OCI-LY3 (cell line): ENCODE data around the gene TTLL11.

Experiments
- H2AFZ ChIP-seq: fragments of 200-600, 300-600 bp; shearing (Covaris generic); 2 replicates; pipeline ENCODE4 v1.6.0; 2014; ENCODE audit warnings: antibody characterized with exemption, low read depth, low read length
- H3K27ac ChIP-seq: fragments of 200-600, 300-600 bp; sonication (generic); 2 replicates; pipeline ENCODE4 v1.5.1; 2014; ENCODE audit warnings: mild to moderate bottlenecking, low read length, moderate library complexity, mixed read lengths
- H3K27me3 ChIP-seq: fragments of 200-600, 300-600 bp; sonication (generic); 2 replicates; pipeline ENCODE4 v1.6.1; 2014; ENCODE audit warnings: low read depth, low read length, mixed read lengths
- H3K36me3 ChIP-seq: fragments of 200-600, 300-600 bp; sonication (generic); replicated peaks from 2 replicates; pipeline ENCODE3; 2014; ENCODE audit warnings: low read depth, low read length, mixed read lengths
- H3K4me1 ChIP-seq: fragments of 300-600, 200-600 bp; sonication (generic); 2 replicates; pipeline ENCODE4 v1.6.1; 2014; ENCODE audit warnings: low read length, mixed read lengths
- H3K4me2 ChIP-seq: fragments of 200-600, 300-600 bp; sonication (generic); 2 replicates; pipeline ENCODE4 v1.6.1; 2014; ENCODE audit warnings: low read length, mixed read lengths
- H3K4me3 ChIP-seq: fragments of 300-600, 200-600 bp; sonication (generic); 2 replicates; pipeline ENCODE4 v1.5.1; 2014; ENCODE audit warnings: antibody characterized with exemption, mild to moderate bottlenecking, low read length, moderate library complexity
- H3K79me2 ChIP-seq: fragments of 300-600, 200-600 bp; shearing (Covaris generic); 2 replicates; pipeline ENCODE4 v1.6.1; 2014; ENCODE audit warnings: mild to moderate bottlenecking, low read length, mixed read lengths
- H3K9ac ChIP-seq: fragments of 300-600, 200-600 bp; shearing (Covaris generic); 2 replicates; pipeline ENCODE4 v1.6.0; 2014; ENCODE audit warnings: mild to moderate bottlenecking, low read length, moderate library complexity
- H3K9me3 ChIP-seq: fragments of 200-600, 300-600 bp; shearing (Covaris generic); 2 replicates; pipeline ENCODE4 v1.6.1; 2014; ENCODE audit warnings: low read length, mixed read lengths; ENCODE audit not compliant: insufficient read depth
- H4K20me1 ChIP-seq: fragments of 200-600, 300-600 bp; sonication (generic); 2 replicates; pipeline ENCODE4 v1.6.1; 2016; ENCODE audit warnings: low read length, mixed read lengths; ENCODE audit not compliant: insufficient read depth
- EZH2phosphoT487 ChIP-seq: fragments of 200-600 bp; shearing (Covaris generic); IDR thresholded peaks from 2 replicates; pipeline ENCODE4 v1.6.1; 2018; ENCODE audit warnings: antibody characterized with exemption, mixed run types, low read depth
- TF ChIP-seq, protein P1 (sequence below): fragments of 200-600, 300-600 bp; sonication (generic); IDR thresholded peaks from 2 replicates; pipeline ENCODE4 v1.5.1; 2014; ENCODE audit warnings: antibody characterized with exemption, low read length, low read depth

The TTLL11 gene

DNA sequence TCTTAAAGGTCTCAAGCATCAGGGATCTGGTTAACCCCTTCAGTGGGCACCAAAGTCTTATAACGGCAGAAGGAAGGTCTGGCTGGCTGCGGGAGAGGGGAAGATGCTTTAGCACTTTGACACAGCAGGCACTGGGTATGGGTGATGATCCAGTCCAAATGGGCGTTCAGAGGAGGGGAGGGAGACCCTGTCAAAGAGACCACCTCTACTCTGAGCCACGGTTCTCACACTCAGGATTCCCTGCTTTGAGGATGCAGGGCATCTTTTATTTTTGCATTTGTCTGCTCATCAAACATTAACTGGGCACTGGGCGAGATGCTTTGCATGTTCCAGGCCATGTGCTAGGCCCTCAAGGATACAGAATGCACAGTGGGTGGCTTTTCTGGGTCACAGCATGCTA is 237.6 kb downstream of the TTLL11 start:
- no peak overlapping the region for H2AFZ ChIP-seq
- peaks cover 14% of the 10 kb centered on the region for H3K4me1 ChIP-seq
- no peak overlapping the region for H3K9ac ChIP-seq
- H3K4me3 ChIP-seq = no peak overlapping the region
- no peaks in the 10 kb centered on the region for H3K27me3 ChIP-seq
- H3K79me2 ChIP-seq = no peaks in the 10 kb centered on the region
- no peaks in the 10 kb centered on the region for H3K36me3 ChIP-seq
- TF ChIP-seq, protein P1, sequence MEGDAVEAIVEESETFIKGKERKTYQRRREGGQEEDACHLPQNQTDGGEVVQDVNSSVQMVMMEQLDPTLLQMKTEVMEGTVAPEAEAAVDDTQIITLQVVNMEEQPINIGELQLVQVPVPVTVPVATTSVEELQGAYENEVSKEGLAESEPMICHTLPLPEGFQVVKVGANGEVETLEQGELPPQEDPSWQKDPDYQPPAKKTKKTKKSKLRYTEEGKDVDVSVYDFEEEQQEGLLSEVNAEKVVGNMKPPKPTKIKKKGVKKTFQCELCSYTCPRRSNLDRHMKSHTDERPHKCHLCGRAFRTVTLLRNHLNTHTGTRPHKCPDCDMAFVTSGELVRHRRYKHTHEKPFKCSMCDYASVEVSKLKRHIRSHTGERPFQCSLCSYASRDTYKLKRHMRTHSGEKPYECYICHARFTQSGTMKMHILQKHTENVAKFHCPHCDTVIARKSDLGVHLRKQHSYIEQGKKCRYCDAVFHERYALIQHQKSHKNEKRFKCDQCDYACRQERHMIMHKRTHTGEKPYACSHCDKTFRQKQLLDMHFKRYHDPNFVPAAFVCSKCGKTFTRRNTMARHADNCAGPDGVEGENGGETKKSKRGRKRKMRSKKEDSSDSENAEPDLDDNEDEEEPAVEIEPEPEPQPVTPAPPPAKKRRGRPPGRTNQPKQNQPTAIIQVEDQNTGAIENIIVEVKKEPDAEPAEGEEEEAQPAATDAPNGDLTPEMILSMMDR = no peak
- no peak for TF ChIP-seq EZH2phosphoT487
- H4K20me1 ChIP-seq = no peaks in the 10 kb centered on the region
- H3K9me3 ChIP-seq = no peaks in the 10 kb centered on the region
- no peak overlapping the region for H3K27ac ChIP-seq
- no peak overlapping the region for H3K4me2 ChIP-seq

DNA sequence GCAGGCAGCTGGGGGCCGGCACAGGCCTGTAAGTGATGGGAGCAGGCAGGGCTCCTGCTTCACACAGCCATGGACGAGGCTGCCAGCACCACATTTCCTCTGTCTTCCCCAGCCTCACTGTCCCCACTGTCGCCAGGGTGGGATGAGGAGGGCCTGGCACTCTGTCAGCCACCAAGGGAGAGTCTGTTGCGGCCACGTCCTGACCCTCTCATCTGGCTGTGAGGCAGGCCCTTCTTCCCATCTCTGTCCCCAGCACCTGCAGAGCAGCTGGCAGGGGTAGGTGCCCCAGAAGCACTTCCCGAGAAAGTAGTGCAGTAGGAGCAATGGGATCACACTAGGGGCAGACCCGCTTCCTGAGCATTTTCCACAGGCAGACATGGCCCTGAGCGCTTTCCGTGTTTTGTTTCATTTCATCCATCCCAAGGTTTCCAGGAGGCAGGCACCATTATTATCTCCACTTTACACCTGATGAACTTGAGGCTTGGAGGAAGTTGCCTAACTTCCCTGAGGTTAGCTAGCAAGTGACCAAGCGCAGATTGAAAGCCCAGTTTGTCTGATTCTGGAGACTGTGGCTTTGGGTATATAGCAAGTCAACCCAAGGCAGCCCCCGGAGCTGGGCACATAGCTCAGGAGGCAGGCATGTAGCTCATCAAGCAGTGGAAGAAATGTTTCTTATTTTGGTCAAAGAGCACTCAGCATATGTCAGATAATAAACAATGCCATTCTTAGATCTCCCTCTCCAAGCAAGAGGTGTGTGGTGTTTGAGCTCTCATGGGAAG is 239.3 kb downstream of the TTLL11 start:
- H3K9me3 ChIP-seq = no peaks in the 10 kb centered on the region
- no peaks in the 10 kb centered on the region for H3K79me2 ChIP-seq
- no peak overlapping the region for H2AFZ ChIP-seq
- no peaks in the 10 kb centered on the region for H3K27me3 ChIP-seq
- H3K27ac ChIP-seq = no peak overlapping the region
- H4K20me1 ChIP-seq = no peaks in the 10 kb centered on the region
- TF ChIP-seq EZH2phosphoT487 = no peak
- TF ChIP-seq, protein P1 = no peak
- no peaks in the 10 kb centered on the region for H3K36me3 ChIP-seq
- peaks cover 3% of the 10 kb centered on the region for H3K4me1 ChIP-seq
- H3K9ac ChIP-seq = no peak overlapping the region
- H3K4me2 ChIP-seq = no peak overlapping the region
- H3K4me3 ChIP-seq = no peak overlapping the region

DNA sequence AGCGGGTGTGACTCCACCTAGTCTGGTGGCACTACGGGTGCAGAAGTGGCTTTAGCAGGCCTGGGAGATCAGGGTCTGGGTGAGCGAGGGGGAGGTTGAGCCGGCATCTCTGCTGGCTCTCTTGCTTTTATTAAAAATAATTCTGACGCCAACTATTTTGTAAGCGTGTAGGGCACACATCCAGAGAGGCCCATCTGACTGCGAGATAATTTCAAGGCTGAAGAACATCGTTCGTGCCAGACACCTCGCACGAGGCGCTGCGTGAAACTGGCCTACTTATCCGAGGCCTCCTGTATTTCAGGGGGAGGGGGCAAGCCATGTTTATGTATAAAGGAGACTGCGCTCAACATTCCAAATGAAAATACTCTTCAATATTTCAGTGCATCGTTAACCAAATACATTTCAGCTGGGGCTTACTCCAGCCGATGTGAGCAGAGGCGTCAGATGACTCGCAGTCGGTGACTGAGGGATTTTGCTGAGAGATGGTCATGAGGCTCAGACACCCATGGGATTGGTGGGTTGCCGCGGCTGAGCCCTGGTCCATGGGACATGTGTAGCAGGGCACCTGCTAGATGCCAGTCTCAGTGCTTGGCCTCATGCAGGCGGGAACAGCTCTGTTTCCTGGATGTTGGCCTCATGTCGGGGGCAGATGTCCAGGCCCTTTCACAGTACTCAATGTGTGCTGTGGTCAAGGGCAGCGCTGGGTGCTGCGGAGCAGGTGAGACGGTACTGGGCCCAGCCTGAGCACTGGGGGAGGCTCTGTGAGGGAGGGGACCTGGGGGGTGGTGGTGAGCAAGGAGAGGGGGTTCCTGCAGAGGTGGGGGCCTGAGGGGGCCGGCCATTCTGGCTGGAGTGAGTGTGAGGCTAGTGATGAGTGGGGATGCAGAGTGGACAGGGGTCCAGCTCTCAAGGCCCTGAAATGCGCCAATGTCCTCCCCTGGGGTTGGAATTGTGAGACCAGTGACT is 240.2 kb downstream of the TTLL11 start:
- no peaks in the 10 kb centered on the region for H3K9me3 ChIP-seq
- no peak overlapping the region for H2AFZ ChIP-seq
- H3K4me3 ChIP-seq = no peak overlapping the region
- no peaks in the 10 kb centered on the region for H3K79me2 ChIP-seq
- no peak overlapping the region for H3K4me2 ChIP-seq
- no peaks in the 10 kb centered on the region for H3K36me3 ChIP-seq
- H3K9ac ChIP-seq = no peak overlapping the region
- no peaks in the 10 kb centered on the region for H3K4me1 ChIP-seq
- H4K20me1 ChIP-seq = no peaks in the 10 kb centered on the region
- no peaks in the 10 kb centered on the region for H3K27me3 ChIP-seq
- H3K27ac ChIP-seq = no peak overlapping the region
- no peak for TF ChIP-seq EZH2phosphoT487
- TF ChIP-seq, protein P1 = no peak

DNA sequence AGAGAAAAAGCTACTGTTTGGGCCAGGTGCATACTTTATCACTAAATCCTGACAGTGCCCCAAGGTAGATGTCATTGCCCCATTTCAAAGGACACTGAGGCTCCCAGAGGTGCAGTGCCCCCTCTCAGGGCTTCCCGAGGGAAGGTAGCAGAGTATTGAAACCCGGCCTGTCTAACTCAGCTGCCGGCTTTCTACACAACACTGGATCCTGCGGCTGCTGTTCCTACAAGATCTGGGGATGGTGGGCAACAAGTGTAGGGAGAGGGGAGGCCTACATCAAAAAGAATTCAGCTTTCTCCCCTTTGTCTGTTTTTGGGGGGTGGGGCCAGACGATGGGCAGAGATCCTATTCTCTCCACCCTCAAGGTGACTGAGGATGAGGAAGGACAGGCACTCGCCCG is 240.9 kb downstream of the TTLL11 start:
- no peaks in the 10 kb centered on the region for H3K9me3 ChIP-seq
- H3K4me1 ChIP-seq = no peaks in the 10 kb centered on the region
- H3K27ac ChIP-seq = no peak overlapping the region
- no peaks in the 10 kb centered on the region for H3K36me3 ChIP-seq
- H2AFZ ChIP-seq = no peak overlapping the region
- no peaks in the 10 kb centered on the region for H3K79me2 ChIP-seq
- no peak overlapping the region for H3K9ac ChIP-seq
- no peak for TF ChIP-seq EZH2phosphoT487
- TF ChIP-seq, protein P1 = no peak
- H3K4me3 ChIP-seq = no peak overlapping the region
- no peak overlapping the region for H3K4me2 ChIP-seq
- H3K27me3 ChIP-seq = no peaks in the 10 kb centered on the region
- no peaks in the 10 kb centered on the region for H4K20me1 ChIP-seq
